GM18517 (cell line): ENCODE results near the gene DEFB116.
"Not testable (repeated sequence)": the region's sequence is repeated elsewhere in the genome, so short reads cannot be mapped to it uniquely, and the experiment has no call there.

Experiments used
- ATAC-seq: cut with Tn5 transposase; IDR thresholded peaks from one replicate; pipeline ENCODE4 v1.9.1; 2021; ENCODE audit warnings: mild to moderate bottlenecking, moderate library complexity; ENCODE audit not compliant: unreplicated experiment

DEFB116 gene

GRCh38 chr20:31308535-31309162 is at the start of gene DEFB116:
Gene DEFB116, minus strand, starts transcription at chr20:31308585. Its CDS starts 0 bp downstream, at chr20:31308585.
- no peak for ATAC-seq

- ATAC-seq: no peak
Measured at GRCh38 chr20:31355981-31356380, 47.6 kb upstream of the DEFB116 start.

- no peak for ATAC-seq
Measured at GRCh38 chr20:31341470-31341869, 33.1 kb upstream of the DEFB116 start.

- no peak for ATAC-seq
Measured at GRCh38 chr20:31330893-31331292, 22.5 kb upstream of the DEFB116 start.

GRCh38 chr20:31322504-31322903 is 14.1 kb upstream of the DEFB116 start:
- no peak for ATAC-seq

GRCh38 chr20:31284964-31285363 is 23.4 kb downstream of the DEFB116 start:
- ATAC-seq: not testable (repeated sequence)

- no peak for ATAC-seq
Measured at GRCh38 chr20:31278178-31278577, 30.2 kb downstream of the DEFB116 start.

- ATAC-seq: no peak
Measured at GRCh38 chr20:31274441-31274840, 33.9 kb downstream of the DEFB116 start.

GRCh38 chr20:31260326-31260932 is 48.0 kb downstream of the DEFB116 start:
- no peak for ATAC-seq

GRCh38 chr20:31257364-31257763 is 51.0 kb downstream of the DEFB116 start, which contains the start of gene DEFB115:
Gene DEFB115, plus strand, starts transcription at chr20:31257664. Its CDS starts 0 bp downstream, at chr20:31257664.
- ATAC-seq: no peak

GRCh38 chr20:31256959-31257358 is 51.4 kb downstream of the DEFB116 start:
- ATAC-seq: no peak
